ENCODE results near the gene CCDC185. TPM values are rescaled to one million over a fixed set of nuclear protein-coding genes. Genes with fewer than 3 reads are reported as not detected.

Gene CCDC185
- total and polyA plus RNA-seq, 2 donors (not counting 1 experiment from before 2014, with no cell fraction given), result not detected

DNA sequence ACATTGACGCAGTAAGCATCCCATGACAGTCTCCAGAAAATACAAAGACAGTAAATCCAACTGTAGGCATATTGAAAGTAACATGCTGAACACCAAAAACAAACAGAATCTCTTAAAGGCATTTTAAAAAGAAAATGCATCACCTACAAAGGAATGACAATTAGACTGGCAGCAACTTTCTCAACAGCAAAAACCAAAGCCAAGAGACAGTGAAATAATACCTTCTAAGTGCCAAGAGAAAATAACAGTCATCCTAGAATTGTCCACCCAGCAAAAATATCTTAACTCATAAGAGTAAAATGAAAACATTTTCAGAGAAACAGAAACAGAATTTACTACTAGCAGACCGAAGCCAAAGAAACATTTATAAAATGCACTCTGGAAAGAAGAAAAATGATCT is 20.0 kb downstream of the CCDC185 start:
- no peak overlapping the region for H3K9ac ChIP-seq (ENCODE audit: insufficient read depth, low read length)
- H3K27ac ChIP-seq (ENCODE audit: insufficient read depth, low read length), result no peak overlapping the region
- no peaks in the 10 kb centered on the region for H3K36me3 ChIP-seq (ENCODE audit: control insufficient read depth, insufficient read depth, low read length)
- no peak overlapping the region for H3K4me2 ChIP-seq (ENCODE audit: extremely low read depth, insufficient read depth, low read length)
- peaks cover 12% of the 10 kb centered on the region for H3K4me1 ChIP-seq (ENCODE audit: control insufficient read depth, extremely low read depth, insufficient read depth, low read length)
- no peak for DNase-seq (ENCODE audit: low read depth in 2 of 2)
- no peaks in the 10 kb centered on the region for H3K9me3 ChIP-seq (ENCODE audit: control insufficient read depth, insufficient read depth, low read depth, low read length)
- no peaks in the 10 kb centered on the region for H4K20me1 ChIP-seq (ENCODE audit: control insufficient read depth, extremely low read depth, insufficient read depth, low read length)
- no peak overlapping the region for H3K4me3 ChIP-seq (replicated peaks in 1 of 4; ENCODE audit: control extremely low read depth in 1 of 4, insufficient read depth in 1 of 4, low read depth in 3 of 4, low read length in 4 of 4)
- no peaks in the 10 kb centered on the region for H3K27me3 ChIP-seq (ENCODE audit: control insufficient read depth, insufficient read depth, low read length)
- TF ChIP-seq, protein P1, sequence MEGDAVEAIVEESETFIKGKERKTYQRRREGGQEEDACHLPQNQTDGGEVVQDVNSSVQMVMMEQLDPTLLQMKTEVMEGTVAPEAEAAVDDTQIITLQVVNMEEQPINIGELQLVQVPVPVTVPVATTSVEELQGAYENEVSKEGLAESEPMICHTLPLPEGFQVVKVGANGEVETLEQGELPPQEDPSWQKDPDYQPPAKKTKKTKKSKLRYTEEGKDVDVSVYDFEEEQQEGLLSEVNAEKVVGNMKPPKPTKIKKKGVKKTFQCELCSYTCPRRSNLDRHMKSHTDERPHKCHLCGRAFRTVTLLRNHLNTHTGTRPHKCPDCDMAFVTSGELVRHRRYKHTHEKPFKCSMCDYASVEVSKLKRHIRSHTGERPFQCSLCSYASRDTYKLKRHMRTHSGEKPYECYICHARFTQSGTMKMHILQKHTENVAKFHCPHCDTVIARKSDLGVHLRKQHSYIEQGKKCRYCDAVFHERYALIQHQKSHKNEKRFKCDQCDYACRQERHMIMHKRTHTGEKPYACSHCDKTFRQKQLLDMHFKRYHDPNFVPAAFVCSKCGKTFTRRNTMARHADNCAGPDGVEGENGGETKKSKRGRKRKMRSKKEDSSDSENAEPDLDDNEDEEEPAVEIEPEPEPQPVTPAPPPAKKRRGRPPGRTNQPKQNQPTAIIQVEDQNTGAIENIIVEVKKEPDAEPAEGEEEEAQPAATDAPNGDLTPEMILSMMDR (conservative IDR thresholded peaks at IDR 0.05 in 1 of 2, IDR thresholded peaks at IDR 0.05 in 1 of 2; ENCODE audit: low read depth in 1 of 2, low read length in 2 of 2), result no peak
- TF ChIP-seq EZH2 (IDR thresholded peaks at IDR 0.05; ENCODE audit: low read length, missing control alignments), result no peak
- H3K79me2 ChIP-seq (ENCODE audit: control insufficient read depth, insufficient read depth, low read length), result no peaks in the 10 kb centered on the region
- no peak overlapping the region for H2AFZ ChIP-seq (ENCODE audit: low read length)

DNA sequence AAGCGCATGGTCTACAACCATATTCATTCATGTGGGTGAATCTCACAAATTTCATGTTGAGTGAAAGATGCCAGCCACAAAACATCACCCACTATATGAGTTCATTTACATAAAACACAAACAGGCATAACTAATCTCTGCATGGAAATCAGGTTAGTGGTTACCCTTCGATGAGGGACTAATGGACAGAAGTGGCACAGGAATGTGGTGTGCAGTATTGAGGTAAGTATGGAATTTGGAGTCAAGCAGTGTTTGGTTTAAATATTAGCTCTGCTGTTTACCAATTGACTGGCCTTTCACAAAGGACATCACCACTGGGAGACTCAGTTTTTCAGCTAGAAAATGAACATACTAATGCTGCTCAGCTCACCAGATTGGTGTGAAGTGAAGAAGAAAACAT is 24.2 kb downstream of the CCDC185 start:
- Histone ChIP-seq H3K4me2 (ENCODE audit: extremely low read depth, insufficient read depth, low read length) (no peak overlapping the region), H3K27me3 (ENCODE audit: control insufficient read depth, insufficient read depth, low read length) (no peaks in the 10 kb centered on the region), H3K36me3 (ENCODE audit: control insufficient read depth, insufficient read depth, low read length) (no peaks in the 10 kb centered on the region), H3K4me1 (ENCODE audit: control insufficient read depth, extremely low read depth, insufficient read depth, low read length) (no peaks in the 10 kb centered on the region), H3K9me3 (ENCODE audit: control insufficient read depth, insufficient read depth, low read depth, low read length) (no peaks in the 10 kb centered on the region), H3K27ac (ENCODE audit: insufficient read depth, low read length) (no peak overlapping the region), H3K9ac (ENCODE audit: insufficient read depth, low read length) (no peak overlapping the region), H3K4me3 (replicated peaks in 1 of 4; ENCODE audit: control extremely low read depth in 1 of 4, insufficient read depth in 1 of 4, low read depth in 3 of 4, low read length in 4 of 4) (no peak overlapping the region), H3K79me2 (ENCODE audit: control insufficient read depth, insufficient read depth, low read length) (no peaks in the 10 kb centered on the region), H2AFZ (ENCODE audit: low read length) (no peak overlapping the region), H4K20me1 (ENCODE audit: control insufficient read depth, extremely low read depth, insufficient read depth, low read length) (no peaks in the 10 kb centered on the region)
- TF ChIP-seq, protein P1 (conservative IDR thresholded peaks at IDR 0.05 in 1 of 2, IDR thresholded peaks at IDR 0.05 in 1 of 2; ENCODE audit: low read depth in 1 of 2, low read length in 2 of 2), result no peak
- TF ChIP-seq EZH2 (IDR thresholded peaks at IDR 0.05; ENCODE audit: low read length, missing control alignments), result no peak
- peak in 1 of 2 donors; percentile 55 for DNase-seq (ENCODE audit: low read depth in 2 of 2)

DNA sequence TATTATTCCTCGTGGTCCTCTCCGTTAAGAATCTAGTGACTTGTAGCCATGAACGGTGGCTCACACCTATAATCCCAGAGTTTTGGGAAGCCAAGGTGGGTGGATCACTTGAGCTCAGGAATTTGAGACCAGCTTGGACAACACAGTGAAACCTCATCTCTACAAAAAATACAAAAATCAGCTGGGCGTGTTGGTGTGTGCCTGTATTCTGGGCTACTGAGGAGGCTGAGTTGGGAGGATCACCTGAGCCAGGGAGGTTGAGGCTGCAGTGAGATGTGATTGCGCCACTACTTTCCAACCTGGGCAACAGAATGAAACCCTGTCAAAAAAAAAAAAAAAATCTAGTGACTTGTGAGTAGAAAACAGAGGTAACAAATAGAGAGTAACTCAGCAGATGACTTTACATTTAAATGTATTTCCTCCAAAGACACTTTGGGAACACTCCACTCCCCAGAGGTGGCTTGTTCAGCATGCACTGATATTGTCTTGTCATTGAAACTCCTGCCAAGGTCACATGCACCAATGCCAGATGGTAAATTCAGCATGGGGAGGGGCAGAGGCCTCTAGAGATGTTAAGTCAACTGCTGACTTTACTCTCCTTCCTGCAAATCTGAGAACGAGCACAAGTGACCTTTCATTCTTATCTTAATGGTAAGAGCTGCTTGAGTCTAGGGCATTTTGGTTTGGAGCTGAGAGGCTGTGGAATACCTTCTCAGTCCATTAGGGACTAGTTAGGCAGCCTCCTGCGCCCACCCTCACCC is 24.9 kb downstream of the CCDC185 start:
- no peak for DNase-seq (ENCODE audit: low read depth in 2 of 2)
- Histone ChIP-seq H3K9me3 (ENCODE audit: control insufficient read depth, insufficient read depth, low read depth, low read length) (no peaks in the 10 kb centered on the region), H3K79me2 (ENCODE audit: control insufficient read depth, insufficient read depth, low read length) (no peaks in the 10 kb centered on the region)

More for the DNA sequence above, 24.9 kb downstream of the CCDC185 start:
- Histone ChIP-seq H3K36me3 (ENCODE audit: control insufficient read depth, insufficient read depth, low read length) (no peaks in the 10 kb centered on the region), H3K4me2 (ENCODE audit: extremely low read depth, insufficient read depth, low read length) (no peak overlapping the region), H3K27ac (ENCODE audit: insufficient read depth, low read length) (no peak overlapping the region), H3K27me3 (ENCODE audit: control insufficient read depth, insufficient read depth, low read length) (no peaks in the 10 kb centered on the region), H3K4me1 (ENCODE audit: control insufficient read depth, extremely low read depth, insufficient read depth, low read length) (no peaks in the 10 kb centered on the region), H4K20me1 (ENCODE audit: control insufficient read depth, extremely low read depth, insufficient read depth, low read length) (no peaks in the 10 kb centered on the region), H2AFZ (ENCODE audit: low read length) (no peak overlapping the region), H3K9ac (ENCODE audit: insufficient read depth, low read length) (no peak overlapping the region), H3K4me3 (replicated peaks in 1 of 4; ENCODE audit: control extremely low read depth in 1 of 4, insufficient read depth in 1 of 4, low read depth in 3 of 4, low read length in 4 of 4) (no peak overlapping the region)
- TF ChIP-seq EZH2 (IDR thresholded peaks at IDR 0.05; ENCODE audit: low read length, missing control alignments), result no peak
- TF ChIP-seq, protein P1 (conservative IDR thresholded peaks at IDR 0.05 in 1 of 2, IDR thresholded peaks at IDR 0.05 in 1 of 2; ENCODE audit: low read depth in 1 of 2, low read length in 2 of 2), result no peak
